Activated CD4-positive, alpha-beta T cell treated with anti-CD3 and anti-CD28 coated beads, Interleukin-2, amount 50 U/mL, for 24 hours (primary cell): ENCODE data around the gene CPED1.
"Not testable (repeated sequence)": the region's sequence is repeated elsewhere in the genome, so short reads cannot be mapped to it uniquely, and the experiment has no call there.

Source experiments
- DNase-seq, 2 donors: peaks; one replicate each; pipeline ENCODE4 v3.0.0-alpha.2; 2020; ENCODE audit warnings: low read depth in 1 of 2, low spot score in 1 of 2

The CPED1 gene

GRCh38 chr7:121307021-121307574, 318.6 kb downstream of the CPED1 start:
- DNase-seq = no peak

- no peak for DNase-seq
Measured at GRCh38 chr7:121313220-121313792, 324.8 kb downstream of the CPED1 start.

GRCh38 chr7:121313793-121314676, 325.5 kb downstream of the CPED1 start:
- no peak for DNase-seq

GRCh38 chr7:121315170-121315569, 326.7 kb downstream of the CPED1 start:
- not testable (repeated sequence) for DNase-seq

- DNase-seq = no peak
Measured at GRCh38 chr7:121322460-121322859, 333.9 kb downstream of the CPED1 start.

GRCh38 chr7:121323515-121324302, 335.2 kb downstream of the CPED1 start:
- no peak for DNase-seq

GRCh38 chr7:121327671-121328070, 339.2 kb downstream of the CPED1 start:
- DNase-seq = no peak

- no peak for DNase-seq
Measured at GRCh38 chr7:121328508-121329190, 340.1 kb downstream of the CPED1 start, which contains the start of gene WNT16. WNT16 (plus strand) TSS chr7:121329000; CDS start chr7:121329293, 293 bp downstream.

- no peak for DNase-seq
Measured at GRCh38 chr7:121329191-121330052, 340.9 kb downstream of the CPED1 start.

GRCh38 chr7:121330053-121330833, 341.7 kb downstream of the CPED1 start:
- no peak for DNase-seq

- DNase-seq = no peak
Measured at GRCh38 chr7:121331048-121331447, 342.5 kb downstream of the CPED1 start.

GRCh38 chr7:121331574-121331973, 343.1 kb downstream of the CPED1 start:
- no peak for DNase-seq

- DNase-seq = no peak
Measured at GRCh38 chr7:121334376-121334775, 345.9 kb downstream of the CPED1 start.

GRCh38 chr7:121334875-121335648, 346.6 kb downstream of the CPED1 start:
- DNase-seq = no peak

- no peak for DNase-seq
Measured at GRCh38 chr7:121336579-121336978, 348.1 kb downstream of the CPED1 start.

GRCh38 chr7:121337398-121337797, 348.9 kb downstream of the CPED1 start:
- no peak for DNase-seq

GRCh38 chr7:121339082-121339481, 350.6 kb downstream of the CPED1 start:
- no peak for DNase-seq

GRCh38 chr7:121341933-121342332, 353.4 kb downstream of the CPED1 start:
- DNase-seq = no peak
